Epithelial cell of esophagus (primary cell): Measurements from ENCODE around the gene SFXN5.

Source experiments
- DNase-seq: peaks from one replicate; pipeline ENCODE4 v3.0.0; 2010; ENCODE audit warnings: low read depth
- H3K4me3 ChIP-seq: 2 replicates; pipeline ENCODE4 v1.5.1; 2011; ENCODE audit warnings: mild to moderate bottlenecking, low read length, control low read depth
- CTCF ChIP-seq: IDR thresholded peaks from 2 replicates; pipeline ENCODE4 v1.5.1; 2011; ENCODE audit warnings: low read depth, mild to moderate bottlenecking, low read length, control low read depth, inconsistent platforms; ENCODE audit not compliant: insufficient read depth; ENCODE audit errors: missing control alignments

The SFXN5 gene

DNA sequence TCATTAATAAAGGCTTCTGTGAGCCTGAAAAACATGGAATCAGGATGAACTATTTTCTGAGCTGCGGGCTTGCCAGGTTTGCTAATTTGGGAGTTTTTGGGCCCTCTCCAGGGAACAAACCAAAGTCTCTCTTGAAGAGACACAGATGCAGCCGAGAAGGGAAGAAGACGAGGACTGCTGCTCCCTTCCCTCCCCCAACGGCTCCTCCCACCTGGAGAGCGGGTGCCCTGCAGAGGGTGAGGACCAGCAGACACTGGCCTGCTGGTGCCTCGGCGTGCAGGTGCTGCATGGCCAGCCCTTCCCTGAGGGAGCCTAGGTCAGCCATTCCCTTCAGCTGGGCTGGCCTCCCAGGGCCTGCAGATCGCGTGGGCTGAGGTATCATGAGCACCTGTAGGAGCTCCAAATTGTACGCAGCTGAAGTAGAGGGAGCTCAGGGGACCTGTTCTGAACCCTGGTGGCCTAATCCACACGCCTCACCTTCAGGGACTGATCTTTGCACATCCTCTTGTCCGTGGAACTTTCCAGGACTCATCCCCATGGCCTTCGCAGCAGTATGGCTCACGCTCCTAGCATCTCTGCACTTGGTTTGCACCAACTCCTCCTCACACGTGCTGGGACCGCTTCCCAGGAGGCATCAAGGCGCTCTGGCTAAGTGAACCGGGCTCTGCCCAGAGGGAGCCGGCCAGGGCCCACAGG is 134.7 kb downstream of the SFXN5 start:
- TF ChIP-seq CTCF = no peak
- no peak for DNase-seq
- no peak overlapping the region for H3K4me3 ChIP-seq

DNA sequence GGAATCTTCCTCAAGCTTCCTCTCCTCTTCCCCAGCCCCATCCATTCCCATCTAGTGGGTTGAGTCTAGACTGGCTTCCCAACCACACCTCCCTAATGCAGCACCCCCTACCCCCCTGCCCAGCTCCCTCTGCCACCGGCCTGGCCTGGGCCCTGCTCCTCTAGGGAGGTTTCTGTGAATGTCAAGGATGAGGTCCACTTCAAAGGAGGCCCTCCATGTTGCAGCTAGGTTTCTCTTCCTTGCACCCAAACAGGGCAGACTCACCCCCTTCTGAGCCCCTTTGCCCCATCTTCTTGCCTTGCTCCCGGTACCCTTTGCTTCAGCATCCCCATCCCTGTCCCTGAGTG is 135.9 kb downstream of the SFXN5 start:
- no peak for TF ChIP-seq CTCF
- no peak for DNase-seq
- H3K4me3 ChIP-seq = no peak overlapping the region

DNA sequence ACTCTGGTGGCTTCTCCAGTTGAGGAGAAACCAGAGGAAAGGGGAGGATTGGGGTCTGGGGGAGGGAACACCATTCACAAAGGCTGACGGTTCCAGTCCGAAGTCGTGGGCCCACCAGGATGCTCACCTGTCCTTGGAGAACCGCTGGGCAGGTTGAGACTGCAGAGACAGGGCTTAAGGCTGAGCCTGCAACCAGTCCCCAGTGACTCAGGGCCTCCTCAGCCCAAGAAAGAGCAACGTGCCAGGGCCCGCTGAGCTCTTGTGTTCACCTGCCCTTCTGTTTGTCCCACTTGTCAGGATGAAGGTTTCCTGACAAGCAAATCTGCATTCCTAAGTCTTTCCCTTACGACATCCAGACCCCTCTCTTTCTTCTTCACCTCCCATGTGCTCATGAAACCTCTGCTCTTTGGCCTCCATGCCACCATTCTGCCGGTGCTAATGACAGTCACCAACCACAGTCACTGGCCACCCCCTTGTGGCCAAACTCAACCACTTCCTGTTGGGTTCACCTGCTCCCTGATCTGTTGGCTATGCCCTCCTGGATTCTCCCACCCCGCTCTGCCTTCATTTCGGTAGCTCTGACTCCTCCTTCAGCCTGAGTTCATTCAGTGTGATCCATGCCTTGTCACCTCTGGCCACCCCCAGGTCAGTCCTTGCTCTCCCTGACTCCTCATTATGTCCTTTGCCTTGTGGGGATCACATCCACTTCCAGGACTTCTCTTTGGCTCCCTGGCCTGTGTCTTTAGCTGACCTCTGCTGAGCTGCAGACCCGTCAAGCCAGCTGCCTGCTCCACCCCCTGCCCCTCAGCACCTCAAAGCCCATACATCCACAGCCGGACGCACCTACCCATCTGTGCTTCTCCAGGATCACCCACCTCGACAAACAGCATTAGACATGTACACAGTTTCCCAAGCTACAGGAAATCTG is 136.6 kb downstream of the SFXN5 start:
- peak; percentile 50 for TF ChIP-seq CTCF
- peak; percentile 98 for DNase-seq
- no peak overlapping the region for H3K4me3 ChIP-seq

DNA sequence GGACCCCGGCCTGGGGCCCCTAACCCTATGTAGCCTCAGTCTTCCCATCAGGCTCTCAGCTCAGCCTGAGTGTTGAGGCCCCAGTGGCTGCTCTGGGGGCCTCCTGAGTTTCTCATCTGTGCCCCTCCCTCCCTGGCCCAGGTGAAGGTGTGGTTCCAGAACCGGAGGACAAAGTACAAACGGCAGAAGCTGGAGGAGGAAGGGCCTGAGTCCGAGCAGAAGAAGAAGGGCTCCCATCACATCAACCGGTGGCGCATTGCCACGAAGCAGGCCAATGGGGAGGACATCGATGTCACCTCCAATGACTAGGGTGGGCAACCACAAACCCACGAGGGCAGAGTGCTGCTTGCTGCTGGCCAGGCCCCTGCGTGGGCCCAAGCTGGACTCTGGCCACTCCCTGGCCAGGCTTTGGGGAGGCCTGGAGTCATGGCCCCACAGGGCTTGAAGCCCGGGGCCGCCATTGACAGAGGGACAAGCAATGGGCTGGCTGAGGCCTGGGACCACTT is 137.8 kb downstream of the SFXN5 start:
- no peak for TF ChIP-seq CTCF
- DNase-seq = no peak

GRCh38 chr2:72933207-72933606 is 138.3 kb downstream of the SFXN5 start:
- TF ChIP-seq CTCF = no peak
- H3K4me3 ChIP-seq = no peak overlapping the region
- DNase-seq = no peak

More for the DNA sequence above, 137.8 kb downstream of the SFXN5 start:
- no peak overlapping the region for H3K4me3 ChIP-seq

DNA sequence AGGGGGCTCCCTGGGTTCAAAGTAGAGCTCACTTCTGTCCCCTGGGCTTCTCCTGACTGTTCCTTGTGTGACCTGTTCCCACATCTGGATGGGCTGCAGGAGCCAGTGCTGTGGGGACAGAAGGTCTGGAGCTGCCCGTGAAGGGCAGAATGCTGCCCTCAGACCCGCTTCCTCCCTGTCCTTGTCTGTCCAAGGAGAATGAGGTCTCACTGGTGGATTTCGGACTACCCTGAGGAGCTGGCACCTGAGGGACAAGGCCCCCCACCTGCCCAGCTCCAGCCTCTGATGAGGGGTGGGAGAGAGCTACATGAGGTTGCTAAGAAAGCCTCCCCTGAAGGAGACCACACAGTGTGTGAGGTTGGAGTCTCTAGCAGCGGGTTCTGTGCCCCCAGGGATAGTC is 138.7 kb downstream of the SFXN5 start:
- no peak for TF ChIP-seq CTCF
- DNase-seq = no peak
- H3K4me3 ChIP-seq = no peak overlapping the region
